HG03060 (cell line): ENCODE data around the gene NEURL1.

ENCODE experiments used
- ATAC-seq: cut with Tn5 transposase; IDR thresholded peaks from one replicate; pipeline ENCODE4 v1.9.1; 2021; ENCODE audit warnings: low read depth, moderate number of reproducible peaks; ENCODE audit not compliant: unreplicated experiment

NEURL1 gene, protein sequence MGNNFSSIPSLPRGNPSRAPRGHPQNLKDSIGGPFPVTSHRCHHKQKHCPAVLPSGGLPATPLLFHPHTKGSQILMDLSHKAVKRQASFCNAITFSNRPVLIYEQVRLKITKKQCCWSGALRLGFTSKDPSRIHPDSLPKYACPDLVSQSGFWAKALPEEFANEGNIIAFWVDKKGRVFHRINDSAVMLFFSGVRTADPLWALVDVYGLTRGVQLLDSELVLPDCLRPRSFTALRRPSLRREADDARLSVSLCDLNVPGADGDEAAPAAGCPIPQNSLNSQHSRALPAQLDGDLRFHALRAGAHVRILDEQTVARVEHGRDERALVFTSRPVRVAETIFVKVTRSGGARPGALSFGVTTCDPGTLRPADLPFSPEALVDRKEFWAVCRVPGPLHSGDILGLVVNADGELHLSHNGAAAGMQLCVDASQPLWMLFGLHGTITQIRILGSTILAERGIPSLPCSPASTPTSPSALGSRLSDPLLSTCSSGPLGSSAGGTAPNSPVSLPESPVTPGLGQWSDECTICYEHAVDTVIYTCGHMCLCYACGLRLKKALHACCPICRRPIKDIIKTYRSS

DNA sequence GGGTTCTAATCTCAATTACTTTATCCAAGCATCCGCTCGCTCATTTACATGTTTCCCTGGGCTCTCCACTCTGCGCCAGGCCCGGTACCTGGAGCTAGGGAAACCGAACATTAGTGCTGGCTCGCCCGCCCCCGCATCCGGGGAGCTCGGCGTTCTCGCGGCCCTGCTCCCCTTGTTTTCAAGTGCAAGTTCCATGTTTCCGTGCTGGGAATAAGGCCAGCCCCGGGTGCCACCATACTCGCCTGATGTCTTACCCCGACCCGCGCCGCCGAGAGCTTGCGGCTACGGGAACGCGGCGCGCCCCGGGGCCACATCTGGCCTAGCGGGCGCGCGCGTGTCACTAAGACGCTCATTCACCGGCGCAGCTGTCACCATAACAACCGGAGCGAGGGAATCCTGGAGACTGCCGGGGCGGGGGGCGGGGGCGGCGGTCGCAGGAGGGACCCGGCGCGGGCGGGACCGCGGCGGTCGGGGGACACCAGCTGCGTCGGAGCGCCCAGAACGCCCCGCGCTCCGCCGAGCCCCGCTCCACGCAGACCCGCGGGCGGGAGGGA is at the start of gene NEURL1:
TSS of gene NEURL1 (plus strand) at position 344 of the 554 bp plus-strand sequence. CDS start 683 bp downstream, outside the sequence.
- ATAC-seq: no peak

DNA sequence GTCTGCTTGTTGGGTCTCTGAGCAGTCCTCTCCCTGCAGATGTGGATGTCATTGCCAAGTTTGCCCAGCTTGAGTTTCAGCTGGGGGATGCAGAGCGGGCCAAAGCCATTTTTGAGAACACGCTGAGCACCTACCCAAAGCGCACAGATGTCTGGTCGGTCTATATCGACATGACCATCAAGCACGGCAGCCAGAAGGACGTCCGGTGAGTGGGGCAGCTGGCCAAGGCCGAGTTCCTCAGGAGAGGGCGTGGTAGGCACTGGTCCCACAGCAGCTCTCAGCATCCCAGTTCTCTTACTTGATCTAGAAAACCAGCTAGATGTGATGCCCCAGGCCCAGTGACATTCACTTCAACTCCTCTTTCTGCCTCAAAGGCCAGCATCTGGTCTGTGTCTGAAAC is 49.0 kb upstream of the NEURL1 start:
- ATAC-seq: no peak

- ATAC-seq: no peak
These were observed 48.1 kb upstream of the NEURL1 start for GRCh38 chr10:103445366-103445765.

GRCh38 chr10:103445767-103446567 is 47.5 kb upstream of the NEURL1 start:
- ATAC-seq: no peak

DNA sequence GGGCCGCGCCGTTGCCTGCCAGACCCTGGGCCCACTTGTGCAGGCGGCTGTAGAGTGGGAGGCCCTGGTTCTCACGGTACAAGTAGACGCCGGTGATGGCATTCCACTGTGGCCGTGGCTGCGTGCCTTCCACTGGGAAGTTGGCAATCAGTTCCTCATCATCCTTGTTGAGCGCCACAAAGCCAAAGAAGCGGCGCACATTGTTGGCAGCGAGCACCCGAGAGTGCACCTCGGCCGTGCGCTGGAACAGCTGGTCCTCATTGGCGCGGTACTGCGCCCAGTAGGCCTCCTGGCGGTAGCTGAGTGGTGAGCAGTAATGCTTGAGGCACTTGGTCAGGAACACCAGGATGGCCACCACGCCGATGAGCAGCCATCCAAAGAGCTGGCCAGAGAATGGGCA is 46.3 kb upstream of the NEURL1 start:
- ATAC-seq: no peak

DNA sequence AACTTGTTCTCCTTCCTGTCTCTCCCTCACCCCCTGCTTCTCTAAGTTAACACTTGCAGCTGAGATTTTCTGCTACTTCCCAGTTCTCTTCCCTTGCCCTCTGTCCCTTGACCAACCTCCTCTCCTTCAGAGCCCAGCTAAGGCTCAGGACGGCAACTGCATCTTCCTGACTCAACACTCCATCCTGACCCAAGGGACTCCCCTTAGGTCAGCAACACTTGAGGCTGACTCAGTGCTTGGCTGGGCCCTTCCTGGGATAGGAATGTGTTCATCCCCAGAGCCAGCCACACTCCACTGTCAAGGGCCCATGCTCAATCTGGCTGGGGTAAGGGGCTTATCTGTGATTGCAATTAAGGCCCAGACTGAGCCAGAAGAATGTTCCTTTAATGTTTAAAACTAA is 44.8 kb upstream of the NEURL1 start:
- no peak for ATAC-seq

DNA sequence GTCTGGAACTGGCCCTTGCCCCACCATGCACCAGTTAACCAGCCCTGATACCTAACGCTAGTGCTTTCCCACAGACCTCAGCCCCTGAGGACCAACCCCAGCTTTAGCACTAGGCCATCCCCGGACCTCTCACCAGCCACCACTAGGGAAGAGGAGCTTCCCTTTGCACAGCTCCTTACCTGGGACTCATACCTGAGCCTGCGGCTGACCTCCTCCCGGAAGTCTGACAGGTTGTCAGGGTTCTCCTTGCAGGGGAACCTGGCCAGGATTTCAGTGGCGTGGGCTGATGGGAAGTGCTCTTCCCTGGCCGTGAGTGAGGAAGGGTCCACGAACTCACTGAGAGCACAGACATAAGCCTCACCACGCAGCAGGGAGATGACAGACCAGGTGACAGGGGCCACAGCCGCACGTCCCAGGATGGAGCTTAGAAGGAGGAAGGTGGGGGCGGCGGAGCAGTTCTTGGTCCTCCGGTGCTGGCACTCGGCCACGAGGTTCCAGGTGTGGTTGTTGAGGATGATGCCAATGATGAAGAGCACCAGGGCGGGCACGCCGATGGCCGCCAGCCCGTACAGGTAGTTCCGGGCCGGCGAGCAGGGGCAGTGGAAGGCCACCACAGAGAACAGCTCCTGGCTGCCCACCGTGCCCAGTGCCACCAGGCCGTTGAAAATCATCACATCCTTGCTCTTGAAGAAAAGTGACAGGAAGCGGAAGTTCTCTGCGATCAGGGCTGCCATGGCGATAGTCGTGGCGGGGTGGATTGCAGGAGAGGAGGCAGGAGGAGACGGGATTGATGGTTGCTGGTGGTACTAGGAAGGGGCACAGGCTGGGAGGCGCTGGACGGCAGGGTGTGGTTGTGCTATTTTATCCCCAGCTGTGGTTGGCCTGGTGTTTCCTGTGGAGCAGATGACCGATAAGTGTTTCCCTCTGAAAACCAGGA is 44.0 kb upstream of the NEURL1 start:
- no peak for ATAC-seq

DNA sequence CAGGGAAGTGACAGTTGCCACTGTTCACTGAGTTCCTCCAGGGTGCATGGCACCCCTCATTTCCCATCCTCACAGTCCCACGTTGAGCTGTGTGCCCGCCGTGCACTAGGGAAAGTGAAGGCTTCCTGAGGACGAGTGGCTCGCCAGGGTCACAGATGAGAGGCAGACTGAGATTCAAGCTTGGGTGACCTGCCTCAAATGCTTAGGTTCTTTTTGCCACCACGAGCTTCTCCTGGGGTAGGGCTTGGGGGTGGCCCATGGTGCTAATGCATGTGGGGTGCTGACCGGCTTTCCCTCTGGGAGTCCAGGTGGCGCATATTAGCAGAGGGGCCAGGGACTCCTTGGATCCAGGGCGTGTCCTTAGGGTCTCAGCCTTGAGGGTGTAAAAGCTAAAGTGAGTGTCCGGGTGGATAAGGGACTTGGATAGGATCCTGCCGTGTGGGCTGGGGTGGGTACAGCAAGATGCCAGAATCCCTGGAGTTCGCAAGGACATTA is 43.3 kb upstream of the NEURL1 start:
- ATAC-seq: no peak

GRCh38 chr10:103451091-103451813 is 42.3 kb upstream of the NEURL1 start:
- no peak for ATAC-seq

DNA sequence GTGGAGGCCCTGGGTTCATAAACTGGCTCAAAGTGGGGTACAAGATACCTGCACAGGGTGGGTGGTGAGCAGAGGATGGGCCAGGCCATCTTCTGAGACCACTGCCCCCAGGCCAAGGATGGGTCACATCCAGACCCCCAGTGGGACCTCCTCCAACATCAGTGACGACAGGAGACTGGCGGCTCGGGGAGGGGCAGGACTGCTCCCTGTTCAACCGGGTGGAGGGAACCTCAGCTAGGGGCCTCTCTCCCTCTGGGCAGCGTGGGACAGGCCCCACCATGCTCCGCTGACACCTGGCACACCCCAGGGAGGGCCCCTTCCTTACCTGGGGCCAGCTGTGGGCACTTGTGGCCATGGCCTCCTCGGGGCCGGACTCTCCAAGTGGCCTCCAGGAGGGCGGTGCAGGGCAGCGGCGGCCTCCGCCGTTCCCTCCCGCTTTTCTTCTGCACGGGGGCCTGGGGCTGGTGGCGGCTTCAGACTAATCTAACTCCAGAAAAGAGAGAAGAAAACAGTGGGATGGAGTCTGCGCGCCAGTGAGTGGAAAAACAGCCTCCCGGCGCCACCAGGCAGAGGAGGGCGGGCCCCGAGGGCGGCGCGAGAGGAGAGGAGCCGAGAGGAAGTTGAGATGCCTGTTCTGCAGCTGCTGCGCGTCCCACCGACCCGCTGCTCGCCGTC is 41.5 kb upstream of the NEURL1 start, which contains the start of gene CALHM2:
TSS of gene CALHM2 (minus strand) at position 540 of the 675 bp plus-strand sequence. CDS start 2,429 bp downstream, outside the sequence.
- ATAC-seq: peak; percentile 37

- no peak for ATAC-seq
These were observed 40.8 kb upstream of the NEURL1 start for GRCh38 chr10:103452506-103453230.

DNA sequence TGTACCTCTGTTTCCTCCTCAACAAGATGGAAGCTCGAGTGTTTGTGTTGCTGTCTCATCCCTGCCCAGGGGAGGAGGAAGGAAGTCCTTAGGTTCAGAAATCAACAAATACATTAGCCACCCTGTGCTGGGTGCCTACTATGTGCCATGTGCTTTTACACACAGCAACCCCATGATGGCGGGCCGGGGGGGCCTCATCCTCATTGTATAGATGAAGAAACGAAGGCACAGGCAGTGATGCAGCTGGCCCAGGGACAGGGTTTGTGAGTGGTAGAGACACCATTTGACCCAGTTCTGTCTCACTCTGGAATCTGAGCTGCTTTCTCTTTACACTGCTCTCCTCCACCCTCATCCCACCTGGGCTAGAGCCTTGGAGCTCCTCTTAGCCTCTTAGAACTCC is 39.5 kb upstream of the NEURL1 start:
- no peak for ATAC-seq

DNA sequence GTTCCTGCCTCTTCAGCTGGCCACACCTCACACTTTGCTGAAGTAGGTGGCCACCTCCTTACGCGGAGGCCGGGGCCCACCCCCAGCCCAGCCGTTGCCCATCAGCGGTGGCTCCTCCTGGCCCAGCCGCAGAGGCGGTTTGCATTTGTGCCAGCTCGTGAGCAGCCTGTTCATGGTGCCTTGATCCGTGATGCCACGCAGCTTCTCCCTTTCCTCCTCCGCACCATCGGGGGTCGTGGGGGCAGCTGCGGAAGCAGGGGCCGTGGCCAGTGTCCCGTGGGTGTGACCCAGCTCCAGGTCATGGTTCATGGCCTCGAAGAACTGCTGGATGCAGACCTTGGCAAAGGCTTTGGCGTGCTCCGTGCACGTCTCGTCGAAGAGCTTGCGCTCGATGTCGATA is 38.3 kb upstream of the NEURL1 start:
- no peak for ATAC-seq

GRCh38 chr10:103456074-103456660 is 37.3 kb upstream of the NEURL1 start:
- no peak for ATAC-seq

DNA sequence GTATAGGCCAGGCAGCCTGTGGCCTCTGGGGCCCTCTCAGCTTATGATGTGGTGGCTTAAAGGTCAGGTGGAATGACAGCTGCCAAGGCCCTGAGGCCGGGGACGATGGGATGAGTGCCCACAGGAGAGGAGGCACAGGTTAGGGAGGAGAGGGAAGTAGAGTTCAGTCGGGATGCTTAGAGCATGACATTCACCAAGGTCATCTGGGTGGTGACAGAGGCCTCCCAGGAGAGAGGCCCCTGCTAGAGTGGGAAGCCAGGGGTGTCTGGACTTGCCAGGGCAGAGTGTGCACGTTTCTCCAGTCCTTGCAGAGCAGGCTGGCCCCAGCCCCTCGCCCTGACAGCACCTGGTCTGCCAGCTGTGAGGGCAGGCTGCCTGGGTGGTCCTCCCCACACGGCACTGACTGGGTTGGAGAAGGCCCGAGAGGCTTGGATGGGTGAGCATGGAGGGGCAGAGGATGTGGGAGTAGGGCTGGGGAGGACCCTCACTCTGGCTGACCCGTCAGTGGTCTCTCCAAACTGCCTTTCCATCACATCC is 36.3 kb upstream of the NEURL1 start:
- no peak for ATAC-seq

DNA sequence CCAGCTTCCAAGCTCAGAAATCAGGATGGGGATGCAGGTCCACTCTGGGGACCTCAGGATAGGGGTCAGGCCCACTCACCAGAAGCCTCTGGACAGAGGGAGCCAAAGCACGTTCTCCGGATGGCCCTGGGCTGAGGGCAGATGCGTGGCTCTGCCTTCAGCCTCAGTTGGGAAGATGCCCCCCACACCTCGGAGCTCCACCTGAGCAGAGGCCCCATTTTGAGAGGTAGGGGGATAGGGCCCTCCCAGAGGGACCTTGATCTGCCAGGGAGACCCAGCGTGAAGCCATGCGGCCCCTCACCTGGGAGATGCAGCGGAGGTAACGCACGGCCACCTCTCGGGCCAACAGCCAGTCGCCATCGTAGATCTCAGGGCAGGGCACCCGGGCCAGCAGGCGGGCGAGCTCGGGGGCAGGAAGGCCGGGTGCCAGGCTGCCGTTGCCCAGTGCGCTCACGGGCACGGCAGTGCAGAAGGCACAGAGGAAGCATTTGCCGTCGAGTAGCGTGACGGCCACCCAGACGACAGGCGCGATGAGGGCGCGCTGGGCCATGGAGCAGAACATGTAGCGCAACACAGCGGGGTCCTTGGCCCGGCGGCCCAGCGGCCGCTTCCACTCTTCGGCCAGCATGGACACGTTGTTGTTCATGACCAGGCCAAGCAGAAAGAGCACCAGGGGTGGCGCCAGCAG is 35.5 kb upstream of the NEURL1 start:
- no peak for ATAC-seq

DNA sequence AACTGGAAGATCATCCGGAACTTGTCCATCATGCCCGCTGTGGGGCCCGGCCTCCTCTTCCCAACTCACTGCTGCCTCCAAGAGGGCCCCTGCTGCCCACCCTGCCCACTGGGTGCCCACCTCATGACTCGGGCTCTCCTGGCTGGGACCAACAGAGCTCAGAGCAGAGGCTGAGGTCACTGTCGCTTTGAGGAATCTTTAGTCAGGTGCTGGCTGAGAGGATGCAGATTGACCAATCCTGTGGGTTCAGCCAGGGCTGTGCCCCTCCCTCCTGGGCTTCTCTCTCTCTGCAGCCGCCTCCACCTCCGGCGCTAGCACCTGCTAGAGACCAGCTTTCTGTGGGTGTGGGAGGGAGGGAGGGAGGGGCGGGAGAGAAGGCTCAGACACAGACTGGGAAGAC is 34.8 kb upstream of the NEURL1 start, which contains the start of gene CALHM1:
TSS of gene CALHM1 (minus strand) at position 181 of the 400 bp plus-strand sequence. CDS start at position 32, 149 bp downstream.
- ATAC-seq: no peak
